WTC11 (cell line): ENCODE results near the gene ZFP36L1. TPM values are rescaled to one million over a fixed set of nuclear protein-coding genes. Genes with fewer than 3 reads are reported as not detected.

ENCODE experiments used
- ATAC-seq: fragments of 200-7000 bp; cut with Tn5 transposase; 2 replicates; pipeline ENCODE4 v1.10.0; 2021; ENCODE audit warnings: mild to moderate bottlenecking, moderate library complexity
- CTCF ChIA-PET: fragments of 300-600 bp; sonication (Branson Sonifier 250); formaldehyde crosslinking; loops from one replicate; lab custom pipeline; 2021; ENCODE audit warnings: antibody characterized with exemption; lab: Charles Lee
- POLR2A ChIA-PET: fragments of 350-600 bp; sonication (Branson Sonifier 250); formaldehyde crosslinking; loops from one replicate; lab custom pipeline; 2021; ENCODE audit warnings: antibody characterized with exemption; lab: Charles Lee
- DNase-seq: peaks from one replicate; pipeline ENCODE4 v3.0.0; 2021; ENCODE audit warnings: low spot score
- H3K27ac Mint-ChIP-seq: 2 replicates; pipeline ENCODE4 v1.8.0; 2021; ENCODE audit warnings: mixed read lengths
- H3K27me3 Mint-ChIP-seq: 2 replicates; pipeline ENCODE4 v1.8.0; 2021; ENCODE audit warnings: low read depth, mild to moderate bottlenecking, moderate library complexity, mixed read lengths
- H3K36me3 Mint-ChIP-seq: 2 replicates; pipeline ENCODE4 v1.8.0; 2021; ENCODE audit warnings: mixed read lengths
- H3K4me1 Mint-ChIP-seq: 2 replicates; pipeline ENCODE4 v1.8.0; 2022; ENCODE audit warnings: mixed read lengths
- H3K4me3 Mint-ChIP-seq: 2 replicates; pipeline ENCODE4 v1.8.0; 2021; ENCODE audit warnings: mild to moderate bottlenecking, moderate library complexity, mixed read lengths
- H3K9me3 Mint-ChIP-seq: 2 replicates; pipeline ENCODE4 v1.8.0; 2021; ENCODE audit warnings: mixed read lengths
- AR ChIP-seq: fragments of 250-450 bp; sonication (Bioruptor Pico); IDR thresholded peaks from 2 replicates; pipeline ENCODE4 v1.9.0; 2021; ENCODE audit warnings: mild to moderate bottlenecking
- ATF6 ChIP-seq: sonication (generic); formaldehyde crosslinking; IDR thresholded peaks from 2 replicates; pipeline ENCODE4 v1.8.1; 2023; ENCODE audit warnings: mild to moderate bottlenecking, missing genetic modification reagents
- CREB1 ChIP-seq: sonication (generic); formaldehyde crosslinking; IDR thresholded peaks from 2 replicates; pipeline ENCODE4 v1.8.0; 2023; ENCODE audit warnings: mild to moderate bottlenecking, missing genetic modification reagents
- FOXJ3 ChIP-seq: sonication (generic); formaldehyde crosslinking; IDR thresholded peaks from 2 replicates; pipeline ENCODE4 v1.9.0; 2021; ENCODE audit warnings: missing genetic modification reagents, mild to moderate bottlenecking, borderline replicate concordance
- FOXP4 ChIP-seq: sonication (generic); formaldehyde crosslinking; IDR thresholded peaks from 2 replicates; pipeline ENCODE4 v1.8.0; 2022; ENCODE audit warnings: mild to moderate bottlenecking, missing genetic modification reagents
- GRHL2 ChIP-seq: fragments of 250-450 bp; sonication (Bioruptor Pico); IDR thresholded peaks from 2 replicates; pipeline ENCODE4 v1.8.0; 2022; ENCODE audit warnings: mild to moderate bottlenecking, moderate library complexity; ENCODE audit not compliant: insufficient replicate concordance, severe bottlenecking
- NR3C1 ChIP-seq: sonication (generic); formaldehyde crosslinking; conservative IDR thresholded peaks from 2 replicates; pipeline ENCODE4 v1.8.1; 2023; ENCODE audit warnings: low read depth, mild to moderate bottlenecking, missing genetic modification reagents
- ZNF219 ChIP-seq: sonication (generic); formaldehyde crosslinking; IDR thresholded peaks from 2 replicates; pipeline ENCODE4 v1.8.0; 2023; ENCODE audit warnings: missing genetic modification reagents, mild to moderate bottlenecking, borderline replicate concordance
- total RNA-seq: library from RNA; stranded (reverse); gene quantifications from 3 replicates; pipeline ENCODE4 v1.2.3, GENCODE V29; 2021
- TF ChIP-seq, protein P1 (sequence below): sonication (generic); formaldehyde crosslinking; IDR thresholded peaks from 2 replicates; pipeline ENCODE4 v1.8.1; 2023; ENCODE audit warnings: mild to moderate bottlenecking, missing genetic modification reagents, moderate library complexity
- TF ChIP-seq, protein P2 (sequence below): fragments of 250-450 bp; sonication (Bioruptor Pico); conservative IDR thresholded peaks from 2 replicates; pipeline ENCODE4 v1.9.0; 2021; ENCODE audit warnings: mild to moderate bottlenecking
- TF ChIP-seq, protein P3 (sequence below): sonication (generic); formaldehyde crosslinking; IDR thresholded peaks from 2 replicates; pipeline ENCODE4 v1.8.1; 2023; ENCODE audit warnings: mild to moderate bottlenecking, moderate library complexity, missing genetic modification reagents

The ZFP36L1 gene
- total RNA-seq, 1 experiment from 2014 or later: 132 TPM

DNA sequence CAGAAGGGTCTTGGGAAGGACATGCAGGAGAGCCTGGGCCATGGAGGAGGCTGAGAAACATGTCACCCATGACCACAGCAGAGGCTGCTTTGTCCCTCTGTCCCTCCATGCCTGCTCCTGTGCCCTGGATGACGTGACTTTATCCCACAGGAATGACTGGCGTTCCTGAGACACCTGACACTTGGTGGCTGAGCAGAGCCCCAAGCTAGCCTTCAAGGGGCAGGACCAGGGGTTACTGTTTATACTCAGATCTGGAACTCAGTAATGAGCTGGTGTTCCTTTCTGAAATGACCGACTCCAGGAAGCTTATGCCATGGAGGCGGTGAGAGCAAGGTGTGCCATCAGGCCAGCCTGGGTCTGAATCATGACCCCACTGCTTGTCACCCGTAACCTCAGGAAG, 44.2 kb downstream of the ZFP36L1 start (continued):
- TF ChIP-seq AR (no peak), GRHL2 (CRISPR knock-in tag) (no peak)
- TF ChIP-seq, protein P1, sequence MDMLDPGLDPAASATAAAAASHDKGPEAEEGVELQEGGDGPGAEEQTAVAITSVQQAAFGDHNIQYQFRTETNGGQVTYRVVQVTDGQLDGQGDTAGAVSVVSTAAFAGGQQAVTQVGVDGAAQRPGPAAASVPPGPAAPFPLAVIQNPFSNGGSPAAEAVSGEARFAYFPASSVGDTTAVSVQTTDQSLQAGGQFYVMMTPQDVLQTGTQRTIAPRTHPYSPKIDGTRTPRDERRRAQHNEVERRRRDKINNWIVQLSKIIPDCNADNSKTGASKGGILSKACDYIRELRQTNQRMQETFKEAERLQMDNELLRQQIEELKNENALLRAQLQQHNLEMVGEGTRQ (CRISPR knock-in tag): no peak

DNA sequence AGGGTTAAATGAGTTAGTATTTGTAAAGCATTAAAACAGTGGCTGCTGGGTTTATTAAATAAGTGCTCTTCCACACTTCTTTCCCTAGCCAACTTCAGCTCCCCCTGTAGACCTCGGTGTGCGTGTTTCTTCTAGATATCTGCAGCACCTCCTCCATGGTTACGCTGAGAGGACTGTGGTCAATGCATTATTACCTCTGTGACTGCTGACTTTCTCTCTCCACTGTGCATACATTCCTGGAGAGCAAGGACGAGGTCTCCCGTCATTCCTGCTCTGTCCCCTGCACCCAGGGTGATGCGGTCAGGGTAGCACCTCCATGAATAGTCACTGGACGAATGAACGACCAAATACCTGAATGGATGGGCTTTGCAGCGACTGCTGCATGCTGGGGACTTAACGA, 44.6 kb downstream of the ZFP36L1 start:
- Mint-ChIP-seq H3K36me3 (no peaks in the 10 kb centered on the region), H3K27me3 (no peaks in the 10 kb centered on the region), H3K4me1 (peaks cover 4% of the 10 kb centered on the region; the same call in 1 of the 2 replicates), H3K27ac (no peak overlapping the region), H3K4me3 (no peak overlapping the region), H3K9me3 (no peaks in the 10 kb centered on the region)
- ATAC-seq: no peak
- CTCF ChIA-PET: no interaction called here
- POLR2A ChIA-PET: interaction anchor here (0.6 kb wide), 1 partner anchor 59 kb away, joined by 3 read pairs; no protein-coding TSS in a partner anchor
- DNase-seq: no peak
- no peak for TF ChIP-seq CREB1
- no peak for TF ChIP-seq NR3C1 (CRISPR knock-in tag)
- TF ChIP-seq ATF6 (CRISPR knock-in tag): no peak
- no peak for TF ChIP-seq FOXJ3 (CRISPR knock-in tag)
- no peak for TF ChIP-seq FOXP4 (CRISPR knock-in tag)
- no peak for TF ChIP-seq ZNF219 (CRISPR knock-in tag)
- TF ChIP-seq, protein P1 (CRISPR knock-in tag): no peak
- TF ChIP-seq, protein P2, sequence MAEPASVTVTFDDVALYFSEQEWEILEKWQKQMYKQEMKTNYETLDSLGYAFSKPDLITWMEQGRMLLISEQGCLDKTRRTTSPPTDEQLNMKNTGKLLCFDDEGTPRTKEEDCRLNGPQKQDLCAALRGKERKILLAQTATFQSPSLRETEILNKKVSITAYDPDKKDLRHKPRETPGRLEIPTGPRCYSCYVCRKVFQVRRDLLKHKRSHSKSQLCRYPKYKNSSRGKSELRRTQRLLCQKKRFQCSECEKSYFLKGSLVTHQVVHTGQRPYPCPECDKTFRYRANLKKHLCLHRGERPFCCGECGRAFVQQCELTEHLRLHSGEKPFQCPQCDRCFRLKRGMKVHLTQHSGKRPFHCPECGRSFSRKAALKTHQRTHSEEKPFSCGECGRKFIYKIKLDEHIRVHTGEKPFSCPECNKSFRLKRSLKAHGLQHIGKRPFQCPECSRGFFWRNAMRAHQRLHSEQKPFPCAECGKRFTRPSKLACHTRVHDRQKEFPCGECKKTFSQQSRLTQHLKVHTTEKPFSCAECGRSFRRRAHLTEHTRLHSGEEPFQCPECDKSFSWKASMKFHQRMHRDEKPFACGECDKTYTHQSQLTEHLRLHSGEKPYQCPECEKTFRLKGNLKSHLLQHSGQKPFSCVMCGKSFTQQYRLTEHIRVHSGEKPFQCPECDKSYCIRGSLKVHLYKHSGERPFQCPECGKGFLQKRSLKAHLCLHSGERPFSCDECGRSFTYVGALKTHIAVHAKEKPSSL: no peak
- TF ChIP-seq, protein P3, sequence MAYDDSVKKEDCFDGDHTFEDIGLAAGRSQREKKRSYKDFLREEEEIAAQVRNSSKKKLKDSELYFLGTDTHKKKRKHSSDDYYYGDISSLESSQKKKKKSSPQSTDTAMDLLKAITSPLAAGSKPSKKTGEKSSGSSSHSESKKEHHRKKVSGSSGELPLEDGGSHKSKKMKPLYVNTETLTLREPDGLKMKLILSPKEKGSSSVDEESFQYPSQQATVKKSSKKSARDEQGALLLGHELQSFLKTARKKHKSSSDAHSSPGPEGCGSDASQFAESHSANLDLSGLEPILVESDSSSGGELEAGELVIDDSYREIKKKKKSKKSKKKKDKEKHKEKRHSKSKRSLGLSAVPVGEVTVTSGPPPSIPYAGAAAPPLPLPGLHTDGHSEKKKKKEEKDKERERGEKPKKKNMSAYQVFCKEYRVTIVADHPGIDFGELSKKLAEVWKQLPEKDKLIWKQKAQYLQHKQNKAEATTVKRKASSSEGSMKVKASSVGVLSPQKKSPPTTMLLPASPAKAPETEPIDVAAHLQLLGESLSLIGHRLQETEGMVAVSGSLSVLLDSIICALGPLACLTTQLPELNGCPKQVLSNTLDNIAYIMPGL (CRISPR knock-in tag): no peak
